Frontal cortex (tissue), 4 donors: ENCODE measurements around the gene TFAP2A. TPM values are rescaled to one million over a fixed set of nuclear protein-coding genes. Genes with fewer than 3 reads are reported as not detected.

Experiments
- DNase-seq, 2 donors: peaks; one replicate each; pipeline ENCODE4 v3.0.0; 2012; ENCODE audit warnings: low spot score in 2 of 2
- FAIRE-seq: peaks from 2 replicates; lab custom pipeline; 2012; peaks lifted over from hg19 to GRCh38; lab: Jason Lieb, UNC
- total RNA-seq: library from RNA; depleted of rRNA; stranded (reverse); fragments of >200 nt; gene quantifications from one replicate; pipeline ENCODE4 v1.2.3, GENCODE V29; 2014
- donor health status: control.
- donor health status: control.
- donor health status: control.

The TFAP2A gene
- not detected for total RNA-seq

GRCh38 chr6:10414756-10415616 is at the start of gene TFAP2A:
Gene TFAP2A (minus strand): TSS chr6:10415074. CDS start chr6:10414991, 83 bp downstream.
- FAIRE-seq, result no peak
- no peak for DNase-seq

DNA sequence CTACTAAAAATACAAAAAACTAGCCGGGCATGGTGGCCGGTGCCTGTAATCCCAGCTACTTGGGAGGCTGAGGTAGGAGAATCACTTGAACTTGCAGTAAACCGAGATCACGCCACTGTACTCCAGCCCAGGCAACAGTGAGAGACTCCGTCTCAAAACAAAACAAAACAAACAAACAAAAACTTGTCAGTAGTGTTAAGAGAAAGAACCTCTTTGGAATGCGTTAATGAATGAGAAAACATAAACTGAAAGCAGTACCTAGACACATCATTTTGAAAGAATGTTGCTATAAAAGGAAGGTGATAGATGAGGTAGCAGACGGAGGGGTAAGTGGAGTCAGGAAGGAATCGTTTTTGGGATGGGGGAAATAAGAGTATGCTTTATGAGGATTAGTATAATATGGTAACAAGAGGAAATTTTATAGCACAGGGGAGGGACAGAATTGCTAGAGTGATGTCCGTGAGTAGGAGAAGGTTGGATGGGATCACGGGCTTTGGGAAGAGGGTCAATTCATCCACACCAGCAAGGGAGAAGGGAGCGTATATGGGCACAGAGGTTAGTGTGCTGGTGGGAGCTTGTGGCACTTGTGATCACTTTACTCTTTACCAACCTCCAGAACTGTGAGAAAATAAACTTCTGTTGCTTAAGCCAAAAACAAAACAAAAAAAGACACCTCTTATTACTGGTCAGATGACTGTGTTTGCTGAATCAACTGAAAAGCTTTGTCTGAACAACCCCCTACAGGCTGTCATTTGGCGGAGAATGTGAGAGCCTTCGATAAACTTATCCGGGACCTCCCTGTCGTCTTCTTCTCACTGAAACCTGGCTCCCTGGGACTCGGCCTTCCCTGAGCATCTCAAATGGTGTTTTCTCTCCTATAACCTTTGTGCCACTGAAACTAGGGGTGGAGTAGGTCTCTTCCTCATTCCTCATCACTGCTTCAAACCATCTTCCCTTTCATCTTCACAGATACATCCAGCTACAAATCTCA is 48.9 kb upstream of the TFAP2A start:
- FAIRE-seq, result no peak
- DNase-seq, result no peak

DNA sequence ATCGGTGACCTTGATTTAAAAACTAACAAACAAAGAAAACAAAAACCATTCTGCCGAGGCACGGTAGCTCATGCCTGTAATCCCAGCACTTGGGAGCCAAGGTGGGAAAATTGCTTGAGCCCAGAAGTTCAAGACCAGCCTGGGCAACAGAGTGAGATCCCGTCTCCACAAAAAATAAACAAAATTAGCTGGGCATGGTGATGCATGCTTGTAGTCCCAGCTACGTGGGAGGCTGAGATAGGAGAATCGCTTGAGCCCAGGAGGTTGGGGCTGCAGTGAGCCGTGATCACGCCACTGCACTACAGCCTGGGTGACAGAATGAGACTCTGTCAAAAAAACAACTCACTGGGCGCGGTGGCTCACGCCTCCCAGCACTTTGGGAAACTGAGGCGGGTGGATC is 48.2 kb upstream of the TFAP2A start:
- no peak for DNase-seq
- FAIRE-seq, result no peak

- DNase-seq, result no peak
- FAIRE-seq, result no peak
These were observed 47.0 kb upstream of the TFAP2A start for GRCh38 chr6:10461850-10462249.

DNA sequence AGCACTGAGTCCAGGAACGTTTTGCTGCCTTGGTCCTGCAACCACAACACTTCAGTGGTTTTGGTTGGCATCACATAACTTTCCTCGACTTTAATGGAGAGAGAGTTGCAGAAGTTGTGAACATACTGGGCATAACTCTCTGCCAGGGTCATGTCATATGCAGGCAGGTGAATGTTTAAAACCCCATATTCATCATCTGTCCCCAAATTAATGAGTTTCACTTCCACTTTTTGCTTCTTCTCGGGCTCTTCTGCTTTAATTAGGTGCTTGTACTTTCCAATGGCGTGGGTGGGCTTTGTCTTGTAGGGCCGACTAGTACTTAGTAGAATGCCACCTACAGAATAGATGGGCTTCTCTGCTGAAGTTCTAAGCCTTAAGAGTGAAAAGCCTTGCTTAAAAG is 45.2 kb upstream of the TFAP2A start:
- FAIRE-seq, result no peak
- no peak for DNase-seq

- no peak for FAIRE-seq
These were observed 43.4 kb upstream of the TFAP2A start for GRCh38 chr6:10458287-10458686.

GRCh38 chr6:10453596-10453995 is 38.7 kb upstream of the TFAP2A start:
- no peak for FAIRE-seq
- DNase-seq, result no peak

More at GRCh38 chr6:10458287-10458686, 43.4 kb upstream of the TFAP2A start:
- DNase-seq, result no peak

DNA sequence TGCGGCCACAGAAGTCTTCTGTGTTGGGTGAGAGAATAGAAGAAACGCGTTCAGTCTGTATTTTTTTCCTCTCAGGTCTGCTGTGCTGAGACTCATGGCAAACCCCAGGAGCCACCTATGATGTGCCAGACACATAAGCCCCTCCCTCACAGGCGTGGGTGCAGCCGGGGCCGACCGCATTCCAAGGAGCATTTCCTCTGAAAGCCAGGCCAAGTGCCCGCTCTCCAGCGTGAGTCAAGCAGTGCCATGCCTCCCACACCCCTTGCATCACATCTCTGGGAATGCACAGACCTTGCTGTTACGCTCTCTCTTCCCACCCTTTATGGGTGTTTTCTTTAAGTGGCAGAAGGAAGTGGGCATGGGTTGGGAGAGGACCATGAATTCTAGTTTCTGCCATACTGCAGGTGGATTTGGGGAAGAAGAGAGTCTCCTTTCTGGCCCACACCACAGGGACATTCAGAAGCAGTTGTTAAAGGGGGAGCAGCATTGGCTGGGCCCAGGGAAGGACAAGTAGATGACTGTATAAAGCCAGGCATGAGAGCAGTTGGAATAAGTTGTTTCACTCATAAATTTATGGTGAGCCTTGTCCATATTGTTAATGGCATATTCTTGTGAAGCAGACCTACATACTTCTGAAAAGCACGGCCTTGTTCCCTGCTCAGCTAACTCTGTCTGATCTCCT is 37.1 kb upstream of the TFAP2A start:
- FAIRE-seq (no peak), DNase-seq (no peak)

GRCh38 chr6:10451394-10451793 is 36.5 kb upstream of the TFAP2A start:
- FAIRE-seq, result no peak

DNA sequence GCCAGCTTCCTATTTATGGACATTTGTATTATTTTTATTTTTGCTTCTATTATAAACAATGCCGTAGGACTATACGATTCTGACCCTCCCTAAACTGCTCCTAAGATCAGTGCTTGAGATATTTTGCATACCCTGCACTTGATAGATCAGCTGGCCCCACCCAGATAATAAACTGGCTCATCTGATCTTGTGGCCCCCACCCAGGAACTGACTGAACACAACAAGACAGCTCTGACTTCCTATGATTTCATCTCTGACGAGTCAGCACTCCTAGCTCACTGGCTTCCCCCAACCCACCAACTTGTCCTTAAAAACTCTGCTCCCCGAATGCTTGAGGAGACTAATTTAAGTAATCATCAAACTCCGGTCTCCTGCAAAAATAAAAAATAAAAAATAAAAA is 34.9 kb upstream of the TFAP2A start:
- DNase-seq, result no peak
- no peak for FAIRE-seq

More at GRCh38 chr6:10451394-10451793, 36.5 kb upstream of the TFAP2A start:
- no peak for DNase-seq

- FAIRE-seq (no peak), DNase-seq (no peak)
These were observed 33.2 kb upstream of the TFAP2A start for GRCh38 chr6:10448096-10448495.

DNA sequence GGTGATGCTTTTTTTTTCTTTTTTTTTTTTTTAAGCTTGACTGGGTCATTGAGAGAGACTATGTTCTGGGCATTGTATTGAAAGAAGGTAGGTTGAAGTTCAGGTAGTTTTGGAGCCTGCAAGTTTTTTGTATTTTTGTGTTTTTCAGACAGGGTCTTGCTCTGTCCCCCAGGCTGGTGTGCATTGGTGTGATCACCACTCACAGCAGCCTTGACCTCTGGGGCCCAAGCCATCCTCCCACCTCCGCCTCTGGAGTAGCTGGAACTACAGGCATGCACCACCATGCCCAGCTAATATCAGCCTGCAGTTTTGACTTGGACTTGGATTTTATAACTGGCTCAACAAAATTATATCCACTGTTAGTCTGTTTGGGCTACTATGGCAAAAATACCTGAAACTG is 31.7 kb upstream of the TFAP2A start:
- FAIRE-seq (no peak), DNase-seq (no peak)

GRCh38 chr6:10441655-10442009 is 26.8 kb upstream of the TFAP2A start:
- no peak for DNase-seq
- no peak for FAIRE-seq

- DNase-seq, result no peak
- FAIRE-seq, result no peak
These were observed 26.3 kb upstream of the TFAP2A start for GRCh38 chr6:10441004-10441654.

- DNase-seq (no peak), FAIRE-seq (no peak)
These were observed 23.0 kb upstream of the TFAP2A start for GRCh38 chr6:10437891-10438290.

GRCh38 chr6:10434235-10434634 is 19.4 kb upstream of the TFAP2A start:
- no peak for DNase-seq
- no peak for FAIRE-seq

DNA sequence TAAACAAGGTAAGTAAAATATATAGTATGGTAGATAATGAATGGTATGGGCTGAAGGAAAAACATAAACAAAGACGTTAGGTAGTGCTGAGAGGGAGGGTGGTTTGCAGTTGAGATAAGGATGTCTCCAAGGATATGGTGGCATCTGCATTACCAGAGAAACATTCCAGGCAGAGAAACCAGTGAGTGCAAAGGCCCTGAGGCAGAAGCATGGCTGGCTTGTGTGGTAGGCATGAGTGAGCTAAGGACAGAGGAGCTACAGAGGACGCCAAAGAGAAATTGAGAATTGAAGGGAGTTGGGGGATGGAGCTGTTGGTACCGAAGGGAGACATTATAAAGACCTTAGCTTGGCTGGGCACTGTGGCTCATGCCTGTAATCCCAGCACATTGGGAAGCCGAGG is 18.4 kb upstream of the TFAP2A start:
- FAIRE-seq, result no peak
- DNase-seq, result no peak

DNA sequence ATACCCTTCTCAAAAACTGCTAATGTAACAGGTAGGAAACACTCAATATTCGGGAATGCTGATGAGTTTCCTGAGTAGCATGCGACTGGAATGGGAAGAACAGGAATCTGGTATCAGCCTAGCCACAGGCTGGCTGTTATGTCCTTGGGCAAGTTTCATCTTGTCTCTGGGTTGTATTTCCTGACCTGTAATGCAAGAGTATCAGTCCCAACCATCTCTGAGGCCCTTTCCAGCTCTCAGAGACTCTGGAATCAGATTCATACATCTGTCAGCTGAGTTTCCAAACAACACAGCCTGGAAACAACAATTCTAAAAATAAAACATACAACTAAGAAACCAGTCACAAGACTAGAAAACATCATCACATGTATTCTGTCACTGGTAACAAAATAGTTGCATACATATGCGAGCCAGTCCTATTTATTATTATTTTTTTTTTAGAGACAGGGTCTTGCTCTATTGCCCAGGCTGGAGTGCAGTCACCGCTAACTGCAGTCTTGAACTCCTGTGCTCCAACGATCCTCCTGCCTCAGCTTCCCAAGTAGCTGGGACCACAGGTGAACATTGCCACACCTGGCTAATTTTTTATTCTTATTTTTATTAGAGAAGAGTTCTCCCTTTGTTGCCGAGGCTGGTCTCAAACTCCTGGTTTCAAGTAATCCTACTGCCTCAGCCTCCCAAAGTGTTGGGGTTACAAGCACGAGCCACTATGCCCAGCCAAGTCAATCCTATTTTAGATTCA is 16.7 kb upstream of the TFAP2A start:
- DNase-seq, result no peak
- no peak for FAIRE-seq
